K562 (cell line): ENCODE measurements around the gene PACSIN1. TPM values are rescaled to one million over a fixed set of nuclear protein-coding genes. Genes with fewer than 3 reads are reported as not detected.

ENCODE experiments used
- ATAC-seq: fragments of 200-7000 bp; cut with Tn5 transposase; 3 replicates; pipeline ENCODE4 v1.9.1; 2020; ENCODE audit warnings: moderate library complexity
- BruUV-seq: library from RNA; stranded (reverse); fragments of 400-500 nt; replicated peaks from 2 replicates; lab custom pipeline; 2021; lab: Mats Ljungman, UMichigan
- CTCF ChIA-PET: fragments of 300-600 bp; formaldehyde crosslinking; extraction: SDS; loops from one replicate; lab custom pipeline; 2021; ENCODE audit warnings: low intra/inter-chr PET ratio; lab: Yijun Ruan, JAX
- POLR2A ChIA-PET: fragments of 300-600, 350-650 bp; sonication (Branson Sonifier 250); formaldehyde crosslinking; extraction: SDS; loops from one replicate; lab custom pipeline; 2021; ENCODE audit warnings: antibody characterized with exemption, inconsistent platforms; lab: Yijun Ruan, JAX
- DNase-seq, 4 experiments: peaks; one replicate each; pipeline versions ENCODE4 v3.0.0 to v3.0.0-alpha.2; 2011 to 2018; ENCODE audit warnings: low spot score in 3 of 4, mixed read lengths in 3 of 4; ENCODE audit errors: extremely low read depth in 1 of 4
- FAIRE-seq: peaks from 2 replicates; lab custom pipeline; 2011; peaks lifted over from hg19 to GRCh38; lab: Jason Lieb, UNC
- H2AFZ ChIP-seq: 2 replicates; pipeline ENCODE4 v1.6.0; 2011; ENCODE audit warnings: low read depth, low read length, control low read depth, inconsistent platforms
- H3K27ac ChIP-seq: fragments of 200-600 bp; 3 replicates; pipeline ENCODE4 v1.8.0; 2011; ENCODE audit warnings: low read depth, mild to moderate bottlenecking, control low read depth, inconsistent platforms, low read length, moderate library complexity, mixed read lengths; ENCODE audit errors: extremely low read depth
- H3K27me3 ChIP-seq, 2 experiments: fragments of 300-600 bp in 1 of 2; 2 replicates in 1 of 2; 3 replicates in 1 of 2; pipeline versions ENCODE4 v1.6.0 to v1.8.0; 2011; ENCODE audit warnings: inconsistent platforms in 2 of 2, low read length in 2 of 2, mild to moderate bottlenecking in 1 of 2, mixed read lengths in 1 of 2, moderate library complexity in 1 of 2; ENCODE audit not compliant: control insufficient read depth in 2 of 2, insufficient read depth in 2 of 2
- H3K36me3 ChIP-seq: fragments of 300-600 bp; 3 replicates; pipeline ENCODE4 v1.8.0; 2011; ENCODE audit warnings: mild to moderate bottlenecking, low read length, inconsistent platforms; ENCODE audit not compliant: control insufficient read depth, insufficient read depth
- H3K4me1 ChIP-seq, 2 experiments: fragments of 200-600 bp in 1 of 2; replicated peaks in 1 of 2; 2 replicates in 1 of 2; 3 replicates in 1 of 2; pipeline versions ENCODE4 v1.5.1 to v1.8.0; 2011; ENCODE audit warnings: inconsistent platforms in 2 of 2, low read length in 2 of 2, mild to moderate bottlenecking in 1 of 2, mixed read lengths in 1 of 2, moderate library complexity in 1 of 2; ENCODE audit not compliant: control insufficient read depth in 2 of 2, insufficient read depth in 2 of 2
- H3K4me2 ChIP-seq: 2 replicates; pipeline ENCODE4 v1.6.1; 2011; ENCODE audit warnings: low read length, control low read depth, inconsistent platforms, mixed read lengths; ENCODE audit not compliant: insufficient read depth
- H3K4me3 ChIP-seq: fragments of 200-600 bp; sonication (generic), shearing (Covaris generic); 2 replicates; pipeline ENCODE4 v1.5.1; 2016; ENCODE audit warnings: control low read depth, inconsistent platforms
- H3K79me2 ChIP-seq: fragments of 200-600 bp; 3 replicates; pipeline ENCODE4 v1.8.0; 2011; ENCODE audit warnings: low read length, inconsistent platforms; ENCODE audit not compliant: control insufficient read depth, insufficient read depth
- H3K9ac ChIP-seq, 2 experiments: 2 replicates each; pipeline versions ENCODE4 v1.6.0 to v1.6.1; 2011; ENCODE audit warnings: low read depth in 2 of 2, low read length in 2 of 2, control low read depth in 1 of 2, inconsistent platforms in 1 of 2, mild to moderate bottlenecking in 1 of 2, mixed read lengths in 1 of 2; ENCODE audit not compliant: insufficient read depth in 1 of 2
- H3K9me1 ChIP-seq: one replicate; pipeline ENCODE4 v1.6.0; 2011; ENCODE audit warnings: inconsistent platforms, mild to moderate bottlenecking, low read length, moderate library complexity; ENCODE audit not compliant: control insufficient read depth, insufficient read depth
- H3K9me3 ChIP-seq: replicated peaks from 2 replicates; pipeline ENCODE4 v1.5.1; 2011; ENCODE audit warnings: low read depth, low read length, inconsistent platforms; ENCODE audit not compliant: control insufficient read depth, insufficient read depth
- H4K20me1 ChIP-seq: replicated peaks from 2 replicates; pipeline ENCODE4 v1.6.1; 2011; ENCODE audit warnings: low read length, inconsistent platforms, mixed read lengths; ENCODE audit not compliant: control insufficient read depth, insufficient read depth
- SUPT5H ChIP-seq: fragments of 450-650 bp; IDR thresholded peaks from 2 replicates; pipeline ENCODE4 v1.6.1; 2016
- TRIM24 ChIP-seq, 2 experiments: fragments of 450-650 bp; IDR thresholded peaks; 2 replicates each; pipeline ENCODE4 v1.6.1; 2016
- ZFP36 ChIP-seq: fragments of 150-350 bp; IDR thresholded peaks from 2 replicates; pipeline ENCODE4 v1.6.1; 2018; ENCODE audit warnings: low read length, low read depth; ENCODE audit not compliant: partially characterized antibody
- WGBS: fragments of 100-300 bp; shearing (Covaris generic); methylation state at CpG from one replicate; pipeline ENCODE4 v1.1.6; 2016; ENCODE audit warnings: low coverage, mixed read lengths; ENCODE audit not compliant: insufficient coverage; ENCODE audit errors: missing lambda C conversion rate; 5-methylcytosine and 5-hydroxymethylcytosine counted together
- in situ Hi-C: fragments of 300-500 bp; cut with MboI; formaldehyde crosslinking; loops from 4 replicates; pipeline ENCODE4 v1.15.0; 2018; ENCODE audit warnings: inconsistent platforms, mixed read lengths
- intact Hi-C: fragments of 100-400 bp; cut with micrococcal nuclease; formaldehyde crosslinking; loops from 2 replicates; pipeline ENCODE4 v1.14.2; 2022
- polyA plus RNA-seq, 8 experiments: library from polyadenylated mRNA; depleted of rRNA in 4 of 8; stranded (reverse) in 5 of 8; unstranded in 3 of 8; fragments of >200 nt; fragmentation: Nextera tagmentation in 2 of 8; fragmentation: Illumina TruSeq in 1 of 8; extraction: Ambion mirVana in 2 of 8; extraction: Trizol in 1 of 8; gene quantifications; 2 replicates each; pipeline versions ENCODE4 v1.2.1 to v1.2.3, GENCODE V29; 2011 to 2014; ENCODE audit warnings: inconsistent platforms in 1 of 8, missing spikeins in 1 of 8
- total RNA-seq, 7 experiments: library from RNA; depleted of rRNA in 6 of 7; stranded (reverse); fragments of >200 nt in 6 of 7; fragmentation: Illumina TruSeq in 2 of 7; extraction: Trizol in 2 of 7; gene quantifications; 2 replicates each; pipeline versions ENCODE4 v1.2.1 to v1.2.3, GENCODE V29; 2011 to 2021; ENCODE audit warnings: low replicate concordance in 1 of 7

The PACSIN1 gene
- total and polyA plus RNA-seq, 9 of the 15 experiments (the other 6 are each of a cell fraction or from before 2014, with no cell fraction given), result 0.01 to 1.7 (median 0.45) TPM

DNA sequence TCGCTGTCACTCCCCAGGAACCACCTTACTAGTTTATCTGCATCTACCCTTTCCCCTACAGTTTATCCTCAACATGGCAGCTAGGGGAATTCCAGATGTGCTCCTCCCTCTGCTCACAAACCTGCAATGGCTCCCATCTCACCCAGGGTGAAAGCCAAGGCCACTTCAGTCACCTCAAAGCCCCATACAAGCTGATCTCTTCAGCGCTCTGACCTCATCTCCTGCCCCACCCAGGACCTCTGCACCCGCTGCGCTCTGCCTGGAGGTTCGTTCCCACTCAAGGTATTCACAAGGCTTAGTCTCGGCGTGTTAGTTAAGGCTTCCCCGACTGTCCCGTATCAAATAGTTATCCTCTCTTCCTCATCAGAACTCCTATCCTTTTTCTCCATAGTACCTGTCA is 118.8 kb downstream of the PACSIN1 start:
- no peak for DNase-seq
- H3K9me1 ChIP-seq, result peaks cover 4% of the 10 kb centered on the region
- peaks cover 12% of the 10 kb centered on the region; the same call in 1 of the 2 replicates for H4K20me1 ChIP-seq
- intact Hi-C loops, result no loop called here
- CTCF ChIA-PET, result interaction anchor here (0.7 kb wide), 1 partner anchor 160 kb away, joined by 3 read pairs; no protein-coding TSS in a partner anchor
- 66% methylated on average over 9 of the region's 9 CpGs for WGBS
- H3K9ac ChIP-seq, result 0 out of 4 replicates have a peak overlapping the region, but pooled peaks of 1 of the 2 experiments have one; percentile 37
- FAIRE-seq, result no peak
- TF ChIP-seq TRIM24 (IDR thresholded peaks at IDR 0.05), result no peak
- 0 out of 2 replicates have a peak, but pooled peaks have one; percentile 21 for TF ChIP-seq SUPT5H
- TF ChIP-seq ZFP36, result peak; percentile 8
- no peak overlapping the region for H3K27ac ChIP-seq
- no peaks in the 10 kb centered on the region for H3K9me3 ChIP-seq
- no peaks in the 10 kb centered on the region; a peak in 1 of 5 replicates for H3K27me3 ChIP-seq
- in situ Hi-C loops, result no loop called here
- H3K4me3 ChIP-seq, result no peak overlapping the region
- H3K36me3 ChIP-seq, result peaks cover 36% of the 10 kb centered on the region
- H3K79me2 ChIP-seq, result no peaks in the 10 kb centered on the region; the same call in 2 of the 3 replicates
- no peak overlapping the region for H3K4me2 ChIP-seq
- peaks cover 0 to 4% of the 10 kb centered on the region in 2 experiments; a peak in 2 of 5 replicates for H3K4me1 ChIP-seq
- H2AFZ ChIP-seq, result no peak overlapping the region
- ATAC-seq, result peak; percentile 24
- no TSS peak for BruUV-seq
- POLR2A ChIA-PET, result interaction anchor here (0.7 to 2.4 kb wide), 7 partner anchors 9 to 116 kb away, joined by 3 to 13 read pairs (median 5); no protein-coding TSS in a partner anchor

Other genes starting within 250 kb of the PACSIN1 start
- 1,004 and 1,256 TPM in 2 replicates for gene HMGA1, start 229.2 kb upstream of the PACSIN1 start, total RNA-seq (2014; rRNA removed)
- gene HMGA1, start 229.2 kb upstream of the PACSIN1 start, total RNA-seq (2014; rRNA removed; fragmentation: Illumina TruSeq; extraction: Trizol), result 270 and 326 TPM in 2 replicates
- 594 and 609 TPM in 2 replicates for gene HMGA1, start 229.2 kb upstream of the PACSIN1 start, total RNA-seq (2015; rRNA removed; fragmentation: Illumina TruSeq; extraction: Trizol)
- gene HMGA1, start 229.2 kb upstream of the PACSIN1 start, total RNA-seq (2021), result 1,947 and 1,950 TPM in 2 replicates
- gene HMGA1, start 229.2 kb upstream of the PACSIN1 start, polyA plus RNA-seq (2011; rRNA removed), result 205 and 451 TPM in 2 replicates
- 1,608 and 1,897 TPM in 2 replicates for gene HMGA1, start 229.2 kb upstream of the PACSIN1 start, polyA plus RNA-seq (2014; fragmentation: Illumina TruSeq; extraction: Trizol)
- gene HMGA1, start 229.2 kb upstream of the PACSIN1 start, polyA plus RNA-seq (2014; fragmentation: Nextera tagmentation; extraction: Ambion mirVana), result 10 to 100 TPM; 27.8 to 58.8 TPM
- gene HMGA1, start 229.2 kb upstream of the PACSIN1 start, polyA plus RNA-seq (2014; rRNA removed), result 1,026 and 1,125 TPM in 2 replicates
- 31.8 and 42.1 TPM in 2 replicates for gene SMIM29, start 217.1 kb upstream of the PACSIN1 start, total RNA-seq (2014; rRNA removed)
- gene SMIM29, start 217.1 kb upstream of the PACSIN1 start, total RNA-seq (2014; rRNA removed; fragmentation: Illumina TruSeq; extraction: Trizol), result 4.6 and 6.5 TPM in 2 replicates
- 18.2 and 21.9 TPM in 2 replicates for gene SMIM29, start 217.1 kb upstream of the PACSIN1 start, total RNA-seq (2015; rRNA removed; fragmentation: Illumina TruSeq; extraction: Trizol)
- 30.1 and 35.5 TPM in 2 replicates for gene SMIM29, start 217.1 kb upstream of the PACSIN1 start, total RNA-seq (2021)
- 29.1 and 74.4 TPM in 2 replicates for gene SMIM29, start 217.1 kb upstream of the PACSIN1 start, polyA plus RNA-seq (2011; rRNA removed)
- 20.9 and 39.0 TPM in 2 replicates for gene SMIM29, start 217.1 kb upstream of the PACSIN1 start, polyA plus RNA-seq (2014; fragmentation: Illumina TruSeq; extraction: Trizol)
- 10 to 100 TPM; 13.1 to 13.7 TPM for gene SMIM29, start 217.1 kb upstream of the PACSIN1 start, polyA plus RNA-seq (2014; fragmentation: Nextera tagmentation; extraction: Ambion mirVana)
- 34.9 and 36.7 TPM in 2 replicates for gene SMIM29, start 217.1 kb upstream of the PACSIN1 start, polyA plus RNA-seq (2014; rRNA removed)
- gene NUDT3, start 73.4 kb upstream of the PACSIN1 start, total RNA-seq (2014; rRNA removed), result 47.3 and 51.0 TPM in 2 replicates
- gene NUDT3, start 73.4 kb upstream of the PACSIN1 start, total RNA-seq (2014; rRNA removed; fragmentation: Illumina TruSeq; extraction: Trizol), result 61.8 and 70.8 TPM in 2 replicates
- 57.2 and 59.8 TPM in 2 replicates for gene NUDT3, start 73.4 kb upstream of the PACSIN1 start, total RNA-seq (2015; rRNA removed; fragmentation: Illumina TruSeq; extraction: Trizol)
- 49.8 and 56.4 TPM in 2 replicates for gene NUDT3, start 73.4 kb upstream of the PACSIN1 start, total RNA-seq (2021)
- 68.5 and 81.2 TPM in 2 replicates for gene NUDT3, start 73.4 kb upstream of the PACSIN1 start, polyA plus RNA-seq (2011; rRNA removed)
- 54.8 and 56.0 TPM in 2 replicates for gene NUDT3, start 73.4 kb upstream of the PACSIN1 start, polyA plus RNA-seq (2014; fragmentation: Illumina TruSeq; extraction: Trizol)
- 10 to 100 TPM in 1 of 2 experiments, 1 to 10 TPM in 1; 5.4 to 57.7 TPM for gene NUDT3, start 73.4 kb upstream of the PACSIN1 start, polyA plus RNA-seq (2014; fragmentation: Nextera tagmentation; extraction: Ambion mirVana)
- 54.4 and 56.8 TPM in 2 replicates for gene NUDT3, start 73.4 kb upstream of the PACSIN1 start, polyA plus RNA-seq (2014; rRNA removed)
- gene RPS10, start 40.0 kb upstream of the PACSIN1 start, total RNA-seq (2014; rRNA removed), result 3,907 and 4,273 TPM in 2 replicates
- 2,809 and 3,197 TPM in 2 replicates for gene RPS10, start 40.0 kb upstream of the PACSIN1 start, total RNA-seq (2014; rRNA removed; fragmentation: Illumina TruSeq; extraction: Trizol)
- gene RPS10, start 40.0 kb upstream of the PACSIN1 start, total RNA-seq (2015; rRNA removed; fragmentation: Illumina TruSeq; extraction: Trizol), result 3,578 and 3,876 TPM in 2 replicates
- gene RPS10, start 40.0 kb upstream of the PACSIN1 start, total RNA-seq (2021), result 3,062 and 3,200 TPM in 2 replicates
- gene RPS10, start 40.0 kb upstream of the PACSIN1 start, polyA plus RNA-seq (2011; rRNA removed), result 5,201 and 6,397 TPM in 2 replicates
- 4,753 and 5,213 TPM in 2 replicates for gene RPS10, start 40.0 kb upstream of the PACSIN1 start, polyA plus RNA-seq (2014; fragmentation: Illumina TruSeq; extraction: Trizol)
- gene RPS10, start 40.0 kb upstream of the PACSIN1 start, polyA plus RNA-seq (2014; fragmentation: Nextera tagmentation; extraction: Ambion mirVana), result 1,000 to 10,000 TPM; 2,680 to 3,048 TPM
- gene RPS10, start 40.0 kb upstream of the PACSIN1 start, polyA plus RNA-seq (2014; rRNA removed), result 4,615 and 5,251 TPM in 2 replicates
- gene SPDEF, start 90.3 kb downstream of the PACSIN1 start, total RNA-seq (2014; rRNA removed), result 0.08 TPM in 1 of 2 replicates, not detected in the other
- gene SPDEF, start 90.3 kb downstream of the PACSIN1 start, total RNA-seq (2014; rRNA removed; fragmentation: Illumina TruSeq; extraction: Trizol), result not detected in 2 replicates
- gene SPDEF, start 90.3 kb downstream of the PACSIN1 start, total RNA-seq (2015; rRNA removed; fragmentation: Illumina TruSeq; extraction: Trizol), result 0.11 and 0.15 TPM in 2 replicates
- 0.11 and 0.16 TPM in 2 replicates for gene SPDEF, start 90.3 kb downstream of the PACSIN1 start, total RNA-seq (2021)
- gene SPDEF, start 90.3 kb downstream of the PACSIN1 start, polyA plus RNA-seq (2011; rRNA removed), result 0.04 and 0.08 TPM in 2 replicates
- gene SPDEF, start 90.3 kb downstream of the PACSIN1 start, polyA plus RNA-seq (2014; fragmentation: Illumina TruSeq; extraction: Trizol), result 0.10 TPM in 1 of 2 replicates, not detected in the other
- gene SPDEF, start 90.3 kb downstream of the PACSIN1 start, polyA plus RNA-seq (2014; fragmentation: Nextera tagmentation; extraction: Ambion mirVana), result not detected
- 0.08 and 0.12 TPM in 2 replicates for gene SPDEF, start 90.3 kb downstream of the PACSIN1 start, polyA plus RNA-seq (2014; rRNA removed)
- 35.7 and 44.7 TPM in 2 replicates for gene ILRUN, start 230.7 kb downstream of the PACSIN1 start, total RNA-seq (2014; rRNA removed)
- 54.9 and 57.6 TPM in 2 replicates for gene ILRUN, start 230.7 kb downstream of the PACSIN1 start, total RNA-seq (2014; rRNA removed; fragmentation: Illumina TruSeq; extraction: Trizol)
- 53.4 and 55.0 TPM in 2 replicates for gene ILRUN, start 230.7 kb downstream of the PACSIN1 start, total RNA-seq (2015; rRNA removed; fragmentation: Illumina TruSeq; extraction: Trizol)
- 74.5 and 78.9 TPM in 2 replicates for gene ILRUN, start 230.7 kb downstream of the PACSIN1 start, total RNA-seq (2021)
- gene ILRUN, start 230.7 kb downstream of the PACSIN1 start, polyA plus RNA-seq (2011; rRNA removed), result 62.1 and 66.1 TPM in 2 replicates
- gene ILRUN, start 230.7 kb downstream of the PACSIN1 start, polyA plus RNA-seq (2014; fragmentation: Illumina TruSeq; extraction: Trizol), result 70.0 and 74.7 TPM in 2 replicates
- 10 to 100 TPM; 24.9 to 30.7 TPM for gene ILRUN, start 230.7 kb downstream of the PACSIN1 start, polyA plus RNA-seq (2014; fragmentation: Nextera tagmentation; extraction: Ambion mirVana)
- gene ILRUN, start 230.7 kb downstream of the PACSIN1 start, polyA plus RNA-seq (2014; rRNA removed), result 42.8 and 44.2 TPM in 2 replicates